Keratinocyte (primary cell): Measurements from ENCODE around the gene OR51S1.

Source experiments
- EZH2 ChIP-seq: IDR thresholded peaks from one replicate; pipeline ENCODE4 v1.6.1; 2012; ENCODE audit warnings: inconsistent platforms, mild to moderate bottlenecking, low read length, moderate library complexity
- TF ChIP-seq, protein P1 (sequence below), 3 experiments: IDR thresholded peaks in 1 of 3; conservative IDR thresholded peaks in 1 of 3; optimal IDR thresholded peaks in 1 of 3; 2 replicates in 2 of 3; 3 replicates in 1 of 3; pipeline versions ENCODE3 to v1.5.1; 2011; ENCODE audit warnings: low read length in 3 of 3, mild to moderate bottlenecking in 3 of 3, moderate library complexity in 2 of 3, control low read depth in 1 of 3, inconsistent platforms in 1 of 3; ENCODE audit not compliant: insufficient read depth in 2 of 3; ENCODE audit errors: extremely low read depth in 1 of 3

DNA sequence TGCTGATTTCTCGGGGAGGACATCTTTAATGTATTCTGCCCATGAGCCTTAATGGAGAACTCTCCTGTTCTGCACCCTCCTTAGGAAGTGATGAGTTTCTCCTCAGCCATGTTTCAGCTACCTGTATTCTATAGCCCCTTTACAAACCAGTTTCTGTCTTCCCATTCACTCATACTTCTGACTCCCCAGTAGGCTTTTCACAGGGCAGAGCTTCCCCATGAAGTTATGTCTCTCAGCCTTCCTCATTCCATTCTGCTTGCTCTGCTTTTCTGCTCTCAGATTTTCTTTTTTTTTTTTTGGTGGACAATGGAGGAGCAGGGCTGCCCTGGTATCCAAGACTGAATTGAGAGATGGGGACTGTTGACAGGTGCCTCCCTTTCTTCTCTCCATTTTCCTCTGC, 40.5 kb downstream of the OR51S1 start:
- TF ChIP-seq, protein P1, sequence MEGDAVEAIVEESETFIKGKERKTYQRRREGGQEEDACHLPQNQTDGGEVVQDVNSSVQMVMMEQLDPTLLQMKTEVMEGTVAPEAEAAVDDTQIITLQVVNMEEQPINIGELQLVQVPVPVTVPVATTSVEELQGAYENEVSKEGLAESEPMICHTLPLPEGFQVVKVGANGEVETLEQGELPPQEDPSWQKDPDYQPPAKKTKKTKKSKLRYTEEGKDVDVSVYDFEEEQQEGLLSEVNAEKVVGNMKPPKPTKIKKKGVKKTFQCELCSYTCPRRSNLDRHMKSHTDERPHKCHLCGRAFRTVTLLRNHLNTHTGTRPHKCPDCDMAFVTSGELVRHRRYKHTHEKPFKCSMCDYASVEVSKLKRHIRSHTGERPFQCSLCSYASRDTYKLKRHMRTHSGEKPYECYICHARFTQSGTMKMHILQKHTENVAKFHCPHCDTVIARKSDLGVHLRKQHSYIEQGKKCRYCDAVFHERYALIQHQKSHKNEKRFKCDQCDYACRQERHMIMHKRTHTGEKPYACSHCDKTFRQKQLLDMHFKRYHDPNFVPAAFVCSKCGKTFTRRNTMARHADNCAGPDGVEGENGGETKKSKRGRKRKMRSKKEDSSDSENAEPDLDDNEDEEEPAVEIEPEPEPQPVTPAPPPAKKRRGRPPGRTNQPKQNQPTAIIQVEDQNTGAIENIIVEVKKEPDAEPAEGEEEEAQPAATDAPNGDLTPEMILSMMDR (optimal IDR thresholded peaks at IDR 0.05 in 1 of 3, IDR thresholded peaks at IDR 0.05 in 1 of 3, conservative IDR thresholded peaks at IDR 0.05 in 1 of 3; ENCODE audit: extremely low read depth in 1 of 3, insufficient read depth in 2 of 3, low read length in 3 of 3), result no peak
- TF ChIP-seq EZH2, result no peak
